SJCRH30 (cell line): Measurements from ENCODE around the gene CAPN3. TPM values are rescaled to one million over a fixed set of nuclear protein-coding genes. Genes with fewer than 3 reads are reported as not detected.

Experiments used
- DNase-seq, 2 experiments: peaks; one replicate each; pipeline ENCODE4 v3.0.0-alpha.2; 2015 to 2020
- H3K27ac ChIP-seq: fragments of 250-450 bp; sonication (Bioruptor Pico); 2 replicates; pipeline ENCODE4 v1.5.1; 2020; ENCODE audit warnings: mild to moderate bottlenecking, moderate library complexity
- H3K27me3 ChIP-seq: fragments of 250-450 bp; sonication (Bioruptor Pico); 2 replicates; pipeline ENCODE4 v1.5.1; 2020; ENCODE audit warnings: mild to moderate bottlenecking, moderate library complexity
- H3K36me3 ChIP-seq: fragments of 250-450 bp; sonication (Bioruptor Pico); 2 replicates; pipeline ENCODE4 v1.5.1; 2020; ENCODE audit warnings: mild to moderate bottlenecking, moderate library complexity
- H3K4me1 ChIP-seq: fragments of 250-450 bp; sonication (Bioruptor Pico); 2 replicates; pipeline ENCODE4 v1.5.1; 2020; ENCODE audit warnings: mild to moderate bottlenecking, moderate library complexity
- H3K4me3 ChIP-seq: fragments of 250-450 bp; sonication (Bioruptor Pico); 2 replicates; pipeline ENCODE4 v1.5.1; 2020; ENCODE audit warnings: mild to moderate bottlenecking, moderate library complexity
- H3K9me3 ChIP-seq: fragments of 250-450 bp; sonication (Bioruptor Pico); replicated peaks from 2 replicates; pipeline ENCODE4 v1.5.1; 2020; ENCODE audit warnings: mild to moderate bottlenecking, moderate library complexity
- total RNA-seq: library from RNA; depleted of rRNA; stranded (reverse); fragments of >200 nt; shearing (Covaris generic); gene quantifications from 2 replicates; pipeline ENCODE4 v1.2.3, GENCODE V29; 2014

CAPN3 gene
- total RNA-seq, 1 experiment from 2014 or later = 0.59 TPM

DNA sequence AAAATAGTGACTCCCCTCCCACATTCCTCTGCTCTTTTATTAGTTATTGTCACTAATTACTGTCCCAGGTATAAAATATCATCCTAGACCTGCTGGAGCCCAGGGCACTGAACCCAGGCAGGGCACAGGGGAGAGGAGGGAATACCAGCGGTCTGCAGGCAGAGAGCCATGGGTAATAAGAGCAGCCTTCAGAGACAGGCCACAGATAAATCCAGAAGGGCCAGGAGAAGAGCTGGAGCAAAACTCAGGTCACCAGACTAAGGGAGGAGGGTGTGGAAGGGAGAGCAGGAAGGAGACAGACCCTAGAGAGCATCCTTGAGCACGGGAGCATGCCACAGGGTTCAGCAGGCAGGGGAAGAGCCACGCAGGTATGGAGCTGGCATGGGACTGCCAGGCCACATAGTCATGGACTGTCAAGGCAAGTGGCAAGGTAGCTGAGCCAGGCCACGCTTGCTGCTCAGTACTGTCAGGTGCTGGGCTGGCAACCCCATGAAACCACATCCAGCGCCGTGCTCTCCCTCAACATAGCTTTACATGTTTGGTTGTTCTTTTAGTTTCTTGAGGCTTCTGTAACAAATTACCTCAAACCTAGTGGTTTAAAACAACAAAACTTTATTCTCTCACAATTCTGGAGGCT, 15.6 kb upstream of the CAPN3 start:
- peaks cover 3% of the 10 kb centered on the region; the same call in 1 of the 2 replicates for H3K4me1 ChIP-seq
- H3K4me3 ChIP-seq = no peak overlapping the region
- DNase-seq = no peak
- H3K36me3 ChIP-seq = no peaks in the 10 kb centered on the region
- no peak overlapping the region for H3K27ac ChIP-seq
- no peaks in the 10 kb centered on the region for H3K9me3 ChIP-seq
- H3K27me3 ChIP-seq = no peaks in the 10 kb centered on the region

DNA sequence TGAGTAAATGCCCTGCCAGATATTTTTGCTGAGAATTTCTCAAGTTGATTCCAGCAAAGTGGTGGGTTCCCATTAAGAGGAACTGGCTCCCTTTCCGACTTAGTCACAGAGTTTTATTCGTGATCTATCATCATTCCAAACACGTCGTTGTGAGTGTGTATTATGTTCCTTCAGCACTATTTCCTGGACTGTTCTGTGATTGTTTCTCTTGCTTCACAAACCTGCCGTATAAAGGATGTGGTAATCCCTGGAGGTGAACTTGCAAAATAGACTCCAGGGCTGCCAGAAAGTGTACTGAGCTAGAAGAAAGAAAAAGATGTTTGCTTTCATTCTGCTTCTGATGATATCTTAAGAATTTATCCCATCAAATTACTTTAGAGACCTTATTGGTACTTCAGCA, 14.5 kb upstream of the CAPN3 start:
- no peak for DNase-seq
- Histone ChIP-seq H3K36me3 (no peaks in the 10 kb centered on the region; the same call in 1 of the 2 replicates), H3K4me3 (no peak overlapping the region), H3K27me3 (no peaks in the 10 kb centered on the region), H3K9me3 (no peaks in the 10 kb centered on the region), H3K27ac (no peak overlapping the region), H3K4me1 (no peaks in the 10 kb centered on the region)

GRCh38 chr15:42345504-42345903, 13.8 kb upstream of the CAPN3 start:
- no peak overlapping the region for H3K4me3 ChIP-seq
- H3K9me3 ChIP-seq = no peaks in the 10 kb centered on the region
- no peak for DNase-seq
- no peaks in the 10 kb centered on the region for H3K4me1 ChIP-seq
- H3K27ac ChIP-seq = no peak overlapping the region
- H3K36me3 ChIP-seq = no peaks in the 10 kb centered on the region; the same call in 1 of the 2 replicates
- H3K27me3 ChIP-seq = no peaks in the 10 kb centered on the region

DNA sequence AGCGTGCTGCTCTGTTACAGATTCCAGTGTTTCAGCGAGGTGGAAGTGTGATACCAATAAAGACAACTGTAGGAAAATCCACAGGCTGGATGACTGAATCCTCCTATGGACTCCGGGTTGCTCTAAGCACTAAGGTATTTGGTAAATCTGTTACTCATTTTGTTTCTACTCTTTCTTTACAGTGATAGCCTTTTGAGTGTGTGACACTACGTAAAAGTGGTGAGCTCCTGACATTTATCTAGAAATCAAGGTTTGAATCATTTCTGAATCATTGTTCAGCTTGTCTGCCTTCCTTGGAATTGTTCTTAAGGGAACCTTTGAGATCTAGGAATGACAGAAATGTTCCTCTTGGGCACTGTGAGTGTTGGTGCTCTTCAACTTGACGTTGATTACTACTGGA, 11.2 kb upstream of the CAPN3 start:
- DNase-seq = no peak
- Histone ChIP-seq H3K4me1 (no peaks in the 10 kb centered on the region), H3K27me3 (no peaks in the 10 kb centered on the region), H3K36me3 (peaks cover 5% of the 10 kb centered on the region), H3K9me3 (no peaks in the 10 kb centered on the region), H3K27ac (no peak overlapping the region), H3K4me3 (no peak overlapping the region)

DNA sequence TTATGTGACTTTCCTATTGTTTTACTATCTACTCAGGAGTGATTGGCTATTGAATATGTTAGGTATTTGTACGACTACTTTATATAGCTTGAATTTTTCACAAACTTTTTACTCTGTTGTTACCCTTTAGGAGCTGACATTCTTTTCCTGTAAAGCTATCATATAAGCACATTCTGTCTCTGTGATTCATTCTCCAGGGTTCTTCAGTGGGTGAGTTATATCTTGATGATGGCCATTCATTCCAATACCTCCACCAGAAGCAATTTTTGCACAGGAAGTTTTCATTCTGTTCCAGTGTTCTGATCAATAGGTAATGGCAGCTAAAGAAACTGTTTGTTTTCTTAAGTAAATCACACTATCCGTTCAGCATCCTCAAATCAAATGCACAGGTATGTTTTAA, 10.1 kb upstream of the CAPN3 start:
- no peaks in the 10 kb centered on the region for H3K27me3 ChIP-seq
- H3K4me1 ChIP-seq = no peaks in the 10 kb centered on the region
- H3K4me3 ChIP-seq = no peak overlapping the region
- H3K9me3 ChIP-seq = no peaks in the 10 kb centered on the region
- H3K36me3 ChIP-seq = peaks cover 5% of the 10 kb centered on the region
- H3K27ac ChIP-seq = no peak overlapping the region
- no peak for DNase-seq

DNA sequence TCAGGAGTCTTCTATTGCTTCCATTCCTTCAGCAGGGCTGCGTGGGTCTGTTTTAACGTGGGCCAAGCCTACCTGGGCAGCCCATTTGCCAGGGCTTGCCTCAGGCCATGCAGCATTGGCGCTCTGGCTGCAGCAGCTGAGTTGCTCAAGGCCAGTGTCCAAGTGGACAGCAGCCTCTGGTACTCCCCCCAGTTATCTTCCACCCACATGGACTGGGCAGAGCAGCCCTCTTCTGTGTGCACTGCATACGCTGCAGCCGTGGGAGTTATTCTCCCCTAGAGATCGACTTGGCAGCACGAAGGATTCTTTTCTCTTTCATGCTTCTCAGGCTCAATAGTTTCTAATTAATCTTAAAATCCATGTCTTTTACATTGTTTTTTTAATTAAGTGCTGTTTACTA, 6.9 kb upstream of the CAPN3 start:
- Histone ChIP-seq H3K27ac (no peak overlapping the region), H3K36me3 (peaks cover 5% of the 10 kb centered on the region), H3K4me3 (no peak overlapping the region), H3K9me3 (no peaks in the 10 kb centered on the region), H3K27me3 (no peaks in the 10 kb centered on the region), H3K4me1 (peaks cover 14% of the 10 kb centered on the region; the same call in 1 of the 2 replicates)
- no peak for DNase-seq

GRCh38 chr15:42353061-42353460, 6.2 kb upstream of the CAPN3 start:
- Histone ChIP-seq H3K4me1 (peaks cover 14% of the 10 kb centered on the region; the same call in 1 of the 2 replicates), H3K27ac (no peak overlapping the region)

GRCh38 chr15:42354824-42355223, 4.5 kb upstream of the CAPN3 start:
- H3K4me1 ChIP-seq = peaks cover 14% of the 10 kb centered on the region; the same call in 1 of the 2 replicates
- H3K27ac ChIP-seq = peak overlapping the region; percentile 16; the same call in 1 of the 2 replicates

More at GRCh38 chr15:42353061-42353460, 6.2 kb upstream of the CAPN3 start:
- no peak overlapping the region for H3K4me3 ChIP-seq
- no peaks in the 10 kb centered on the region for H3K27me3 ChIP-seq
- no peak for DNase-seq
- peaks cover 5% of the 10 kb centered on the region for H3K36me3 ChIP-seq
- no peaks in the 10 kb centered on the region for H3K9me3 ChIP-seq

DNA sequence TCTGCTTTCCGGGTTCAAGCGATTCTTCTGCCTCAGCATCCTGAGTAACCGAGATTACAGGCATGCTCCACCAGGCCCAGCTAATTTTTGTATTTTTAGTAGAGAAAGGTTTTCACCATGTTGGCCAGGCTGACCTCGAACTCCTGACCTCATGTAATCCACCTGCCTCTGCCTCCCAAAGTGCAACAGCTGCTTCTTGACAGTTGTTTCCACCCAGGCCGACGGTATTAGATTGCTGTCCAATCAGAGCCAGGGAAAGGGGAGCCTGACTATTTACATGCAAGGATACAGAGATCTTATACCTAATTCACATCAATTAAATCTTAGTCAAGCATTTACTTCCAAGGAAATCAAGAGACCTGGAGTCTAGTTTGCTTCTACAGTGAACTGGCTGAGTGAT, 4.0 kb upstream of the CAPN3 start:
- H3K4me1 ChIP-seq = peaks cover 14% of the 10 kb centered on the region; the same call in 1 of the 2 replicates

More at GRCh38 chr15:42354824-42355223, 4.5 kb upstream of the CAPN3 start:
- H3K36me3 ChIP-seq = peaks cover 5% of the 10 kb centered on the region; the same call in 1 of the 2 replicates
- no peaks in the 10 kb centered on the region for H3K9me3 ChIP-seq
- H3K4me3 ChIP-seq = no peak overlapping the region
- peak; percentile 14 to 42 for DNase-seq
- no peaks in the 10 kb centered on the region for H3K27me3 ChIP-seq

GRCh38 chr15:42356851-42357250, 2.5 kb upstream of the CAPN3 start:
- Histone ChIP-seq H3K9me3 (no peaks in the 10 kb centered on the region), H3K36me3 (no peaks in the 10 kb centered on the region), H3K4me1 (peaks cover 14% of the 10 kb centered on the region; the same call in 1 of the 2 replicates), H3K27me3 (no peaks in the 10 kb centered on the region), H3K27ac (no peak overlapping the region), H3K4me3 (no peak overlapping the region)
- no peak for DNase-seq

More for the DNA sequence above, 4.0 kb upstream of the CAPN3 start:
- no peaks in the 10 kb centered on the region for H3K9me3 ChIP-seq
- H3K36me3 ChIP-seq = peaks cover 5% of the 10 kb centered on the region; the same call in 1 of the 2 replicates
- peak; percentile 56 to 74 for DNase-seq
- peak overlapping the region; percentile 16; the same call in 1 of the 2 replicates for H3K27ac ChIP-seq
- H3K27me3 ChIP-seq = no peaks in the 10 kb centered on the region
- H3K4me3 ChIP-seq = no peak overlapping the region

- H3K27me3 ChIP-seq = no peaks in the 10 kb centered on the region
- DNase-seq = no peak
- H3K27ac ChIP-seq = no peak overlapping the region
- peaks cover 14% of the 10 kb centered on the region; the same call in 1 of the 2 replicates for H3K4me1 ChIP-seq
- no peak overlapping the region for H3K4me3 ChIP-seq
- 0 out of 2 replicates have a peak, but pooled peaks cover 2% of the 10 kb centered on the region for H3K9me3 ChIP-seq
- H3K36me3 ChIP-seq = no peaks in the 10 kb centered on the region
Observed at GRCh38 chr15:42358141-42358540, 1.2 kb upstream of the CAPN3 start.

DNA sequence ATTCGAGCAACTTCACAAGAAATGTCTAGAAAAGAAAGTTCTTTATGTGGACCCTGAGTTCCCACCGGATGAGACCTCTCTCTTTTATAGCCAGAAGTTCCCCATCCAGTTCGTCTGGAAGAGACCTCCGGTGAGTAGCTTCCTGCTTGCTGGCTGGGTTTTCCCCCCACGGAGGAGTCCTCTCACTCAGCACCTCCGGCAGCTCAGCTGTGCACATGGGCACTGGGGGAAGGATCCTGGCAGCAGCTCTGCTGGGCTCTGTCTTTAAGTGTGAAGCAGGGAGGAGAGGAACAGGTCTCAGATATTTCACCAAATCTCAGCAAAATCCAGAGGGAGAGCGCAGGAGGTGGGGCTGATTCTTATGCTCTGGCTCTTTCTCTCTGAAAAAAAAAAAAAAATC, 684 bp downstream of the CAPN3 start:
- peaks cover 10% of the 10 kb centered on the region; the same call in 1 of the 2 replicates for H3K4me1 ChIP-seq
- 0 out of 2 replicates have a peak, but pooled peaks cover 2% of the 10 kb centered on the region for H3K9me3 ChIP-seq
- DNase-seq = no peak
- no peaks in the 10 kb centered on the region for H3K36me3 ChIP-seq
- H3K27ac ChIP-seq = no peak overlapping the region
- H3K4me3 ChIP-seq = no peak overlapping the region
- no peaks in the 10 kb centered on the region for H3K27me3 ChIP-seq

DNA sequence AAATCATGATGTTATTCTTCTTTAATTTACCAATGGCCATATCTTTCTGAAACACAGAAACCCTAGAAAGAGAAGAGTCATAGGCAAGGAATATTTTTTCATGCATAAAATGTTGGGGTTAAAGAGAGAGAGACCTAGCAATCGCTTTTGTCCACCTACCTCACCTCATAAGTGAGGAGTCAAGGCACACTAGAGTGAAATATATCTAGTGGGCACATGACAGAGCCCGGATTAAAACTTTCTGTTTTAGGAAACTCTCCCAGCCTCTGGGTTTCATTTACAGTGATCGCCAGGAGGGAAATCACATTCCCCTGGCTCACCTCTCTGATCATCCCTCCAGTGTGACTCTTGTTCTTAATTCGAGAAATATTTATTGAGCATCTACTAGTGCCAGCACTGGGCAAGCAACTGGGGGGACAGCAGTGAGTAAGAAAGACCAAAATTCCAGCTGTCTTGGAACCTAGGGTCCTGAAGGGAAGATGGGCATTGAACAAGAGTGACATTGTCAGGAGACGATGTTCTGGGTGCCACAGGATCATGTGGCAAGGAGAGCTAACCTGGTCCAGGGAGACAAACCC, 1.3 kb downstream of the CAPN3 start:
- H3K27me3 ChIP-seq = no peaks in the 10 kb centered on the region
- H3K9me3 ChIP-seq = 0 out of 2 replicates have a peak, but pooled peaks cover 2% of the 10 kb centered on the region
- no peak for DNase-seq
- peaks cover 6% of the 10 kb centered on the region; the same call in 1 of the 2 replicates for H3K4me1 ChIP-seq
- H3K4me3 ChIP-seq = no peak overlapping the region
- no peaks in the 10 kb centered on the region for H3K36me3 ChIP-seq
- H3K27ac ChIP-seq = no peak overlapping the region

GRCh38 chr15:42363487-42363886, 4.2 kb downstream of the CAPN3 start:
- no peaks in the 10 kb centered on the region for H3K4me1 ChIP-seq
- H3K27ac ChIP-seq = no peak overlapping the region
- H3K27me3 ChIP-seq = no peaks in the 10 kb centered on the region
- 0 out of 2 replicates have a peak, but pooled peaks cover 9% of the 10 kb centered on the region for H3K9me3 ChIP-seq
- H3K36me3 ChIP-seq = no peaks in the 10 kb centered on the region
- DNase-seq = no peak
- H3K4me3 ChIP-seq = no peak overlapping the region

DNA sequence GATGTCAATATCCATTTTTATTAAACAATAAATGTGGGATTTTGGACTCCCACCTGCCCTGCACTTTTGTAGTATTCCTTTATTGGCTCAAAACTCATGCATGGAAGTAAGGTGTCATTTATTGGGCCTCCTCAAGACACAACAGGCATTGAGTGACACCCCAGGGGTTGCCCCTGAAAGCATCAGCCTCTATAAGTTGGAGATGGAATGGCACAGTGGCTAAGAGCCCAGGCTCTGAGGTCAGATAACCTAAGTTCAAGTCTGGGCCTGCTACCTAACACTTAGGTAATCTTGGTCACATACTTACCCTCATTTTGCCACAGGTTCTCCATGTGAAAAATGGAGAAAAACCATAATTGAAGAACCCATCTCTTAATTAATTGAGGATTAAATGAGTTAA, 4.6 kb downstream of the CAPN3 start:
- no peak for DNase-seq
- no peaks in the 10 kb centered on the region for H3K36me3 ChIP-seq
- no peaks in the 10 kb centered on the region for H3K4me1 ChIP-seq
- no peaks in the 10 kb centered on the region for H3K27me3 ChIP-seq
- no peak overlapping the region for H3K4me3 ChIP-seq
- no peak overlapping the region for H3K27ac ChIP-seq
- H3K9me3 ChIP-seq = 0 out of 2 replicates have a peak, but pooled peaks cover 12% of the 10 kb centered on the region
